GM12892 (cell line): ENCODE data around the gene AACS.

Experiments used
- POLR2A ChIP-seq: IDR thresholded peaks from 2 replicates; pipeline ENCODE4 v1.6.1; 2011; ENCODE audit warnings: low read depth, low read length, control low read depth
- POLR2AphosphoS5 ChIP-seq: IDR thresholded peaks from 2 replicates; pipeline ENCODE4 v1.6.1; 2011; ENCODE audit warnings: low read depth, low read length, control low read depth
- TAF1 ChIP-seq: IDR thresholded peaks from 2 replicates; pipeline ENCODE4 v1.6.1; 2011; ENCODE audit warnings: low read depth, mild to moderate bottlenecking, control low read depth, low read length, borderline replicate concordance

DNA sequence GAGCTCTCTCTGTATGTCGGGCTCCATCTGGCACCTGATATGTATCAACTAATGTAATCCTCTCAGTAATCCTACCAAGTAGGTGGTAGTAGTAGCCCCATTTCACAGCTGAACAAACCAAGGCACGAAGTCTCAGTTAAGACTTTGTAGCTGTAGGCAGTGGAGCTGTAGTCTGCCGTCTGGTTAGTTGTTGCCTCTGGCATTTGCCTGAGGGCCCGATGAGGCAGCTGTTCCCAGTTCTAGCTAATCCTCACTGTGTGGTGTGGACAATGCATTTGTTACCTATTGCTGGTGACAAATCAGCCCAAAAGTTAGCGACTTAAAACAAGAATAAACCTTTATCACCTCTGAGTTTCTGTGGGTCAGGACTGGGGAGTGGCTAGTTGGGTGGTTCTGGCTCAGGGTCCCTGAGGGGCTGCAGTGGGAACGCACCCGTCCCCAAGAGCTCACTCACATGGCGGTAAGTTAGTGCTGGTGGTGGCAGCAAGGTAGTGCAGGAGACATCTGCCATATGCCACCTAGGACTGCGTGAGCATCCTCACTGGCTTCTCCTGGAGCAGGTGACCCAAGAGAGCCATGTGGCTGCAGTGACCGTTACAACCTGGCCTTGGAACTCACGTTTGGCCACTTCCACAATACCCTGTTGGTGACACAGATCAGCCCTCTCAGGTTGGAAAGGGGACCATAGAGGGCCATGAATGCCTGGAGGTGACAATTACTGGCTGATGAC is 5.6 kb downstream of the AACS start:
- TF ChIP-seq POLR2A (no peak), POLR2AphosphoS5 (no peak), TAF1 (no peak)
